Measurements from ENCODE around the gene TMPRSS6.

DNA sequence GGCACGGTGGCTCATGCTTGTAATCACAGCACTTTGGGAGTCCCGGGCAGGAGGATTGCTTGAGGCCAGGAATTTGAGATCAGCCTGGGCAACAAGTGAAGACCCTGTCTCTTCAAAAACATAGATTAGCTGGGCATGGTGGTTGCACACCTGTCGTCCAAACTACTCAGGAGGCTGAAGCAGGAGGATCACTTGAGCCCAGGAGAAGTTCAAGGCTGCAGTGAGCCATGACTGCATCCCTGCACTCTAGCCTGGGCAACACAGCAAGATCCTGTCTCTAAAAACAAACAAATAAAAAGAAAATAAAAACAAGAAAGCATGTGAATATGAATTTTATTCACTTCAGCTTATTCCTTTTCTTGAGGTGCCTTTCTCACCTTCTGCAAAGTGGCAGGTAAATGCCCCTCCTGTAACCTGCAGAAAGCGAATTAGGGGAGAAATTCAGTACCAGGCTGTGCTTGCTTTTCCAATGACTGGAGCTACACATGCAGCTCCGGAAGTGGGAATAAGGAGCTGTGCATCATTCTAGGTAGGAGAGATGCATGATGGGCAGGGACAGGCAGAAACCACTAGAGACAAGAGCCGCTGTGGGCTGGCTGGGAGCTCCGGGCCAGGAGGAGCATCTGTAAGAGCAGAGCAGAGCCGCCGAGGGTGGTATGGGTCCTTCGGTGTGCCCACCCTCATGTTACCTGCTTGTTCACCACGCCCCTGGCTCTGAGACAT lies 72.7 kb downstream of the TMPRSS6 start:
- TF ChIP-seq, protein P1, sequence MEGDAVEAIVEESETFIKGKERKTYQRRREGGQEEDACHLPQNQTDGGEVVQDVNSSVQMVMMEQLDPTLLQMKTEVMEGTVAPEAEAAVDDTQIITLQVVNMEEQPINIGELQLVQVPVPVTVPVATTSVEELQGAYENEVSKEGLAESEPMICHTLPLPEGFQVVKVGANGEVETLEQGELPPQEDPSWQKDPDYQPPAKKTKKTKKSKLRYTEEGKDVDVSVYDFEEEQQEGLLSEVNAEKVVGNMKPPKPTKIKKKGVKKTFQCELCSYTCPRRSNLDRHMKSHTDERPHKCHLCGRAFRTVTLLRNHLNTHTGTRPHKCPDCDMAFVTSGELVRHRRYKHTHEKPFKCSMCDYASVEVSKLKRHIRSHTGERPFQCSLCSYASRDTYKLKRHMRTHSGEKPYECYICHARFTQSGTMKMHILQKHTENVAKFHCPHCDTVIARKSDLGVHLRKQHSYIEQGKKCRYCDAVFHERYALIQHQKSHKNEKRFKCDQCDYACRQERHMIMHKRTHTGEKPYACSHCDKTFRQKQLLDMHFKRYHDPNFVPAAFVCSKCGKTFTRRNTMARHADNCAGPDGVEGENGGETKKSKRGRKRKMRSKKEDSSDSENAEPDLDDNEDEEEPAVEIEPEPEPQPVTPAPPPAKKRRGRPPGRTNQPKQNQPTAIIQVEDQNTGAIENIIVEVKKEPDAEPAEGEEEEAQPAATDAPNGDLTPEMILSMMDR (IDR thresholded peaks at IDR 0.05; ENCODE audit: low read depth, low read length, poor library complexity, severe bottlenecking): no peak
- TF ChIP-seq EZH2phosphoT487 (IDR thresholded peaks at IDR 0.05; ENCODE audit: borderline replicate concordance, low read length): no peak

Data from DOHH2 (cell line).